Activated naive CD4-positive, alpha-beta T cell (primary cell): ENCODE measurements around the gene CHD6.
A peak's percentile ranks its signal among the peaks of the same experiment; 100 is the strongest.

Source experiments
- DNase-seq, 4 experiments: peaks; one replicate each; lab custom pipeline; 2025; lab: John Stamatoyannopoulos, UW

The CHD6 gene

GRCh38 chr20:41463567-41463966 is 154.6 kb downstream of the CHD6 start:
- no peak for DNase-seq

GRCh38 chr20:41462372-41463161 is 155.6 kb downstream of the CHD6 start:
- no peak for DNase-seq

GRCh38 chr20:41458761-41459160 is 159.4 kb downstream of the CHD6 start:
- no peak for DNase-seq

- no peak for DNase-seq
These were observed 160.9 kb downstream of the CHD6 start for GRCh38 chr20:41457173-41457857.

GRCh38 chr20:41456351-41456750 is 161.8 kb downstream of the CHD6 start:
- no peak for DNase-seq

- no peak for DNase-seq
These were observed 163.9 kb downstream of the CHD6 start for GRCh38 chr20:41454250-41454649.

- DNase-seq = no peak
These were observed 164.9 kb downstream of the CHD6 start for GRCh38 chr20:41453010-41453950.

GRCh38 chr20:41452226-41452625 is 166.0 kb downstream of the CHD6 start:
- no peak for DNase-seq

GRCh38 chr20:41447006-41447405 is 171.2 kb downstream of the CHD6 start:
- DNase-seq = no peak

- DNase-seq = no peak
These were observed 171.7 kb downstream of the CHD6 start for GRCh38 chr20:41446456-41446855.

GRCh38 chr20:41444821-41445220 is 173.4 kb downstream of the CHD6 start:
- no peak for DNase-seq

GRCh38 chr20:41443691-41444090 is 174.5 kb downstream of the CHD6 start:
- no peak for DNase-seq

GRCh38 chr20:41440882-41441281 is 177.3 kb downstream of the CHD6 start:
- DNase-seq = no peak

GRCh38 chr20:41437836-41438235 is 180.3 kb downstream of the CHD6 start:
- no peak for DNase-seq

- no peak for DNase-seq
These were observed 181.5 kb downstream of the CHD6 start for GRCh38 chr20:41436679-41437078.

- DNase-seq = no peak
These were observed 185.0 kb downstream of the CHD6 start for GRCh38 chr20:41433203-41433602.

GRCh38 chr20:41432746-41433145 is 185.4 kb downstream of the CHD6 start:
- DNase-seq = no peak

- peak in 1 of 4 experiments; percentile 8 for DNase-seq
These were observed 189.9 kb downstream of the CHD6 start for GRCh38 chr20:41428285-41428684.

- DNase-seq = no peak
These were observed 190.3 kb downstream of the CHD6 start for GRCh38 chr20:41427833-41428232.

GRCh38 chr20:41426976-41427375 is 191.2 kb downstream of the CHD6 start:
- no peak for DNase-seq

- DNase-seq = no peak
These were observed 191.9 kb downstream of the CHD6 start for GRCh38 chr20:41426086-41426830.
